PC-3 (cell line): ENCODE data around the gene ANKLE1. TPM values are rescaled to one million over a fixed set of nuclear protein-coding genes. Genes with fewer than 3 reads are reported as not detected.

Experiments used
- ATAC-seq: fragments of 200-7000 bp; cut with Tn5 transposase; 2 replicates; pipeline ENCODE4 v1.9.1; 2020; ENCODE audit warnings: mild to moderate bottlenecking, moderate library complexity
- BruUV-seq: library from RNA; stranded (reverse); fragments of 400-500 nt; replicated peaks from 2 replicates; lab custom pipeline; 2021; lab: Mats Ljungman, UMichigan
- CTCF ChIA-PET: fragments of 300-600 bp; sonication (Branson Sonifier 250); formaldehyde crosslinking; loops from one replicate; lab custom pipeline; 2022; ENCODE audit warnings: antibody characterized with exemption; lab: Charles Lee
- POLR2A ChIA-PET: fragments of 300-600 bp; sonication (Branson Sonifier 250); formaldehyde crosslinking; loops from one replicate; lab custom pipeline; 2022; ENCODE audit warnings: antibody characterized with exemption; ENCODE audit not compliant: unreplicated experiment; lab: Charles Lee
- DNase-seq: peaks from one replicate; pipeline ENCODE4 v3.0.0-alpha.2; 2015
- H2AFZ ChIP-seq: fragments of 300-600 bp; sonication (generic); 2 replicates; pipeline ENCODE4 v1.6.0; 2016; ENCODE audit warnings: antibody characterized with exemption, low read length
- H3F3A ChIP-seq: fragments of 300-600 bp; sonication (generic); one replicate; pipeline ENCODE4 v1.6.0; 2017; ENCODE audit warnings: antibody characterized with exemption, low read length, control low read depth, mild to moderate bottlenecking; ENCODE audit not compliant: unreplicated experiment
- H3K27ac ChIP-seq: fragments of 300-600 bp; sonication (generic); 2 replicates; pipeline ENCODE4 v1.5.1; 2016; ENCODE audit warnings: mild to moderate bottlenecking, low read length
- H3K27me3 ChIP-seq: fragments of 300-600 bp; sonication (generic); 2 replicates; pipeline ENCODE4 v1.6.1; 2016; ENCODE audit warnings: low read length, mixed read lengths
- H3K36me3 ChIP-seq: fragments of 300-600 bp; sonication (generic); 2 replicates; pipeline ENCODE4 v1.6.1; 2016; ENCODE audit warnings: low read depth, mixed run types, low read length, mixed read lengths
- H3K4me1 ChIP-seq: fragments of 300-600 bp; sonication (generic); 2 replicates; pipeline ENCODE4 v1.5.1; 2016; ENCODE audit warnings: low read length; ENCODE audit not compliant: insufficient read depth
- H3K4me2 ChIP-seq: fragments of 300-600 bp; sonication (generic); 2 replicates; pipeline ENCODE4 v1.6.0; 2016; ENCODE audit warnings: low read length
- H3K4me3 ChIP-seq: fragments of 300-600 bp; sonication (generic); 2 replicates; pipeline ENCODE4 v1.5.1; 2016; ENCODE audit warnings: mild to moderate bottlenecking, low read length, mixed read lengths
- H3K79me2 ChIP-seq: fragments of 300-600 bp; sonication (generic); 2 replicates; pipeline ENCODE4 v1.6.1; 2017; ENCODE audit warnings: low read length, mixed read lengths
- H3K9ac ChIP-seq: fragments of 300-600 bp; sonication (generic); 2 replicates; pipeline ENCODE4 v1.6.0; 2016; ENCODE audit warnings: mild to moderate bottlenecking, low read length
- H3K9me2 ChIP-seq: fragments of 300-600 bp; sonication (generic); replicated peaks from 2 replicates; pipeline ENCODE4 v1.6.1; 2016; ENCODE audit warnings: mixed run types, low read length, mixed read lengths
- H3K9me3 ChIP-seq: fragments of 300-600 bp; sonication (generic); 2 replicates; pipeline ENCODE4 v1.6.1; 2016; ENCODE audit warnings: low read length, mixed read lengths
- H4K20me1 ChIP-seq: fragments of 300-600 bp; sonication (generic); 2 replicates; pipeline ENCODE4 v1.6.1; 2016; ENCODE audit warnings: low read length, mixed read lengths
- CTCF ChIP-seq: fragments of 300-600 bp; sonication (generic); conservative IDR thresholded peaks from 2 replicates; pipeline ENCODE4 v1.5.1; 2017; ENCODE audit warnings: antibody characterized with exemption, low read depth, mild to moderate bottlenecking, low read length
- EZH2 ChIP-seq: fragments of 300-600 bp; sonication (generic); IDR thresholded peaks from one replicate; pipeline ENCODE4 v1.6.1; 2017; ENCODE audit warnings: antibody characterized with exemption, mild to moderate bottlenecking, low read length; ENCODE audit not compliant: unreplicated experiment
- EZH2phosphoT487 ChIP-seq: fragments of 300-600 bp; sonication (generic); IDR thresholded peaks from 2 replicates; pipeline ENCODE4 v1.6.1; 2018; ENCODE audit warnings: mild to moderate bottlenecking, antibody characterized with exemption, low read length, borderline replicate concordance
- intact Hi-C: fragments of 100-400 bp; cut with micrococcal nuclease; formaldehyde crosslinking; loops from 2 replicates; pipeline ENCODE4 v1.9.0; 2023
- total RNA-seq: library from RNA; depleted of rRNA; stranded (reverse); fragments of >200 nt; gene quantifications from 2 replicates; pipeline ENCODE4 v1.2.3, GENCODE V29; 2014

The ANKLE1 gene
- total RNA-seq, 1 experiment from 2014 or later: 2.2 TPM

DNA sequence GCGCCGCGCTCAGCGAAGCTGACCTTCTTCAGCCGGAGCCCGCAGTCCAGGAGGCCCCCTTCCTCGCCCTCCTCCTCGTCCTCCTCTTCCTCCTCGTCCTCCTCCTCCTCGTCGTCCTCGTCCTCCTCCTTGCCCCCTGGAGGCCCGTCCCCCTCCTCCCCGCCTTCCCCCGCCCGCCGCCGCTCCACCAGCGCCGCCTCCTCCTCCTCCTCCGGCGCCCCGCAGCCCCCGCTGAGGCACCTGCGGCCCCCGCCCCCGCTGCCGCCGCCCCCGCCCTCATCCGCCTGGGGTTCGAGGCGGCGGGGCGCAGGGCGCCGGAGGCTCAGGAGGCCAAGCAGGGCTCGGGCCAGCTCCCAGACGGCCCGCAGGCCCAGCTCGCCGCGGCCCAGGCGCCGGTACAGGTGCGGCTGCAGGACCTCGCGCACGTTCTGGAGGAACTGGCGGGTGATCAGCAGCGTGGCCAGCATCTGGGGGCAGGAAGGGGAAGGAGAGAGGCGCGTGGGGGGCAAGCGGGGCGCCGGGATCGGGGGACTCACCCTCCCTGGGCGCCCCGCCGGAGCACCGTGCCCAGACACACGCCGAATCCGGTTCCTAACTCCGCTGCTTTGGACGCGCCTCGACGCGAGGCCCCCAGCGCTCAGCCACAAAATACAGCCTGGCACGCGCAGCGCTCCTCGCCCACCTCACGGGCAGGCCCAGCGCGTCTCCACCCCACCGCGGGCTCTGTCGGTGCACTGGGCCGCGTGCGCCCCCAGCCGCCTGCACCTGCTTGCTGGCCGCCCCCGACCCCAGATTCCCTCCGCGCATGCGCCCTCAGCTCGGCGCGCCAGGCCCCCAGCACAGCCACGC, 47.0 kb downstream of the ANKLE1 start:
- Histone ChIP-seq H3K9me2 (no peaks in the 10 kb centered on the region), H4K20me1 (no peaks in the 10 kb centered on the region), H3K79me2 (no peaks in the 10 kb centered on the region), H3F3A (no peaks in the 10 kb centered on the region), H3K4me3 (no peak overlapping the region), H3K9ac (no peak overlapping the region), H3K9me3 (no peaks in the 10 kb centered on the region), H2AFZ (no peak overlapping the region), H3K36me3 (peaks cover 6% of the 10 kb centered on the region), H3K4me2 (no peak overlapping the region), H3K4me1 (no peaks in the 10 kb centered on the region; the same call in 1 of the 2 replicates), H3K27me3 (no peaks in the 10 kb centered on the region), H3K27ac (no peak overlapping the region)
- CTCF ChIA-PET: no interaction called here
- no TSS peak for BruUV-seq
- TF ChIP-seq EZH2phosphoT487: no peak
- TF ChIP-seq EZH2: no peak
- TF ChIP-seq CTCF: no peak
- intact Hi-C loops: no loop called here
- ATAC-seq (no peak), DNase-seq (no peak)
- POLR2A ChIA-PET: no interaction called here

GRCh38 chr19:17329366-17330261, 47.9 kb downstream of the ANKLE1 start:
- intact Hi-C loops: no loop called here
- Histone ChIP-seq H3K36me3 (peaks cover 6% of the 10 kb centered on the region), H3K79me2 (no peaks in the 10 kb centered on the region; the same call in 1 of the 2 replicates), H3K9me3 (no peaks in the 10 kb centered on the region), H3K4me2 (no peak overlapping the region), H3F3A (no peaks in the 10 kb centered on the region), H3K27ac (no peak overlapping the region), H3K9ac (no peak overlapping the region), H2AFZ (no peak overlapping the region), H3K4me3 (no peak overlapping the region), H3K27me3 (no peaks in the 10 kb centered on the region), H3K4me1 (no peaks in the 10 kb centered on the region; the same call in 1 of the 2 replicates), H4K20me1 (no peaks in the 10 kb centered on the region), H3K9me2 (no peaks in the 10 kb centered on the region)
- TF ChIP-seq EZH2: no peak
- TF ChIP-seq EZH2phosphoT487: no peak
- no peak for TF ChIP-seq CTCF
- ChIA-PET POLR2A (no interaction called here), CTCF (no interaction called here)
- ATAC-seq (no peak), DNase-seq (no peak)
- BruUV-seq: no TSS peak
